K562 (cell line): ENCODE data around the gene CPA4. TPM values are rescaled to one million over a fixed set of nuclear protein-coding genes. Genes with fewer than 3 reads are reported as not detected.

Source experiments
- ATAC-seq: fragments of 200-7000 bp; cut with Tn5 transposase; 3 replicates; pipeline ENCODE4 v1.9.1; 2020; ENCODE audit warnings: moderate library complexity
- BruUV-seq: library from RNA; stranded (reverse); fragments of 400-500 nt; replicated peaks from 2 replicates; lab custom pipeline; 2021; lab: Mats Ljungman, UMichigan
- CTCF ChIA-PET: fragments of 300-600 bp; formaldehyde crosslinking; extraction: SDS; loops from one replicate; lab custom pipeline; 2021; ENCODE audit warnings: low intra/inter-chr PET ratio; lab: Yijun Ruan, JAX
- POLR2A ChIA-PET: fragments of 300-600, 350-650 bp; sonication (Branson Sonifier 250); formaldehyde crosslinking; extraction: SDS; loops from one replicate; lab custom pipeline; 2021; ENCODE audit warnings: antibody characterized with exemption, inconsistent platforms; lab: Yijun Ruan, JAX
- DNase-seq, 4 experiments: peaks; one replicate each; pipeline versions ENCODE4 v3.0.0 to v3.0.0-alpha.2; 2011 to 2018; ENCODE audit warnings: low spot score in 3 of 4, mixed read lengths in 3 of 4; ENCODE audit errors: extremely low read depth in 1 of 4
- FAIRE-seq: peaks from 2 replicates; lab custom pipeline; 2011; peaks lifted over from hg19 to GRCh38; lab: Jason Lieb, UNC
- H2AFZ ChIP-seq: 2 replicates; pipeline ENCODE4 v1.6.0; 2011; ENCODE audit warnings: low read depth, low read length, control low read depth, inconsistent platforms
- H3K27ac ChIP-seq: fragments of 200-600 bp; 3 replicates; pipeline ENCODE4 v1.8.0; 2011; ENCODE audit warnings: low read depth, mild to moderate bottlenecking, control low read depth, inconsistent platforms, low read length, moderate library complexity, mixed read lengths; ENCODE audit errors: extremely low read depth
- H3K27me3 ChIP-seq, 2 experiments: fragments of 300-600 bp in 1 of 2; 2 replicates in 1 of 2; 3 replicates in 1 of 2; pipeline versions ENCODE4 v1.6.0 to v1.8.0; 2011; ENCODE audit warnings: inconsistent platforms in 2 of 2, low read length in 2 of 2, mild to moderate bottlenecking in 1 of 2, mixed read lengths in 1 of 2, moderate library complexity in 1 of 2; ENCODE audit not compliant: control insufficient read depth in 2 of 2, insufficient read depth in 2 of 2
- H3K36me3 ChIP-seq: fragments of 300-600 bp; 3 replicates; pipeline ENCODE4 v1.8.0; 2011; ENCODE audit warnings: mild to moderate bottlenecking, low read length, inconsistent platforms; ENCODE audit not compliant: control insufficient read depth, insufficient read depth
- H3K4me1 ChIP-seq, 2 experiments: fragments of 200-600 bp in 1 of 2; replicated peaks in 1 of 2; 2 replicates in 1 of 2; 3 replicates in 1 of 2; pipeline versions ENCODE4 v1.5.1 to v1.8.0; 2011; ENCODE audit warnings: inconsistent platforms in 2 of 2, low read length in 2 of 2, mild to moderate bottlenecking in 1 of 2, mixed read lengths in 1 of 2, moderate library complexity in 1 of 2; ENCODE audit not compliant: control insufficient read depth in 2 of 2, insufficient read depth in 2 of 2
- H3K4me2 ChIP-seq: 2 replicates; pipeline ENCODE4 v1.6.1; 2011; ENCODE audit warnings: low read length, control low read depth, inconsistent platforms, mixed read lengths; ENCODE audit not compliant: insufficient read depth
- H3K4me3 ChIP-seq: fragments of 200-600 bp; sonication (generic), shearing (Covaris generic); 2 replicates; pipeline ENCODE4 v1.5.1; 2016; ENCODE audit warnings: control low read depth, inconsistent platforms
- H3K79me2 ChIP-seq: fragments of 200-600 bp; 3 replicates; pipeline ENCODE4 v1.8.0; 2011; ENCODE audit warnings: low read length, inconsistent platforms; ENCODE audit not compliant: control insufficient read depth, insufficient read depth
- H3K9ac ChIP-seq, 2 experiments: 2 replicates each; pipeline versions ENCODE4 v1.6.0 to v1.6.1; 2011; ENCODE audit warnings: low read depth in 2 of 2, low read length in 2 of 2, control low read depth in 1 of 2, inconsistent platforms in 1 of 2, mild to moderate bottlenecking in 1 of 2, mixed read lengths in 1 of 2; ENCODE audit not compliant: insufficient read depth in 1 of 2
- H3K9me1 ChIP-seq: one replicate; pipeline ENCODE4 v1.6.0; 2011; ENCODE audit warnings: inconsistent platforms, mild to moderate bottlenecking, low read length, moderate library complexity; ENCODE audit not compliant: control insufficient read depth, insufficient read depth
- H3K9me3 ChIP-seq: replicated peaks from 2 replicates; pipeline ENCODE4 v1.5.1; 2011; ENCODE audit warnings: low read depth, low read length, inconsistent platforms; ENCODE audit not compliant: control insufficient read depth, insufficient read depth
- H4K20me1 ChIP-seq: replicated peaks from 2 replicates; pipeline ENCODE4 v1.6.1; 2011; ENCODE audit warnings: low read length, inconsistent platforms, mixed read lengths; ENCODE audit not compliant: control insufficient read depth, insufficient read depth
- C11orf30 ChIP-seq: fragments of 450-650 bp; IDR thresholded peaks from 2 replicates; pipeline ENCODE4 v1.6.1; 2016; ENCODE audit warnings: low read depth, mild to moderate bottlenecking
- DNMT1 ChIP-seq: fragments of 450-650 bp; IDR thresholded peaks from 2 replicates; pipeline ENCODE4 v1.6.1; 2016; ENCODE audit warnings: antibody characterized with exemption, mild to moderate bottlenecking
- ILF3 ChIP-seq: fragments of 450-650 bp; IDR thresholded peaks from 2 replicates; pipeline ENCODE4 v1.6.1; 2018; ENCODE audit warnings: antibody characterized with exemption, mild to moderate bottlenecking, moderate library complexity, borderline replicate concordance
- MBD1 ChIP-seq: fragments of 250-450 bp; sonication (Bioruptor Pico); IDR thresholded peaks from 2 replicates; pipeline ENCODE4 v1.8.0; 2022; ENCODE audit warnings: inconsistent platforms
- NEUROD1 ChIP-seq: fragments of 150-350 bp; IDR thresholded peaks from 2 replicates; pipeline ENCODE4 v1.6.1; 2014; ENCODE audit warnings: borderline replicate concordance, low read length, low read depth; ENCODE audit not compliant: partially characterized antibody
- SMARCA5 ChIP-seq: fragments of 450-650 bp; IDR thresholded peaks from 2 replicates; pipeline ENCODE4 v1.6.1; 2016
- SMC3 ChIP-seq: conservative IDR thresholded peaks from 2 replicates; pipeline ENCODE4 v1.6.1; 2011; ENCODE audit warnings: low read depth, low read length, improper control_type of control experiment; ENCODE audit not compliant: insufficient read depth
- ZKSCAN8 ChIP-seq: fragments of 200-800 bp; sonication (Bioruptor generic); IDR thresholded peaks from 2 replicates; pipeline ENCODE4 v1.6.1; 2016; ENCODE audit warnings: missing genetic modification characterization, missing compliant biosample characterization
- ZNF274 ChIP-seq: IDR thresholded peaks from 2 replicates; pipeline ENCODE4 v1.6.1; 2011; ENCODE audit warnings: low read depth, mild to moderate bottlenecking, low read length, moderate library complexity, borderline replicate concordance
- WGBS: fragments of 100-300 bp; shearing (Covaris generic); methylation state at CpG from one replicate; pipeline ENCODE4 v1.1.6; 2016; ENCODE audit warnings: low coverage, mixed read lengths; ENCODE audit not compliant: insufficient coverage; ENCODE audit errors: missing lambda C conversion rate; 5-methylcytosine and 5-hydroxymethylcytosine counted together
- in situ Hi-C: fragments of 300-500 bp; cut with MboI; formaldehyde crosslinking; loops from 4 replicates; pipeline ENCODE4 v1.15.0; 2018; ENCODE audit warnings: inconsistent platforms, mixed read lengths
- intact Hi-C: fragments of 100-400 bp; cut with micrococcal nuclease; formaldehyde crosslinking; loops from 2 replicates; pipeline ENCODE4 v1.14.2; 2022
- polyA plus RNA-seq, 8 experiments: library from polyadenylated mRNA; depleted of rRNA in 4 of 8; stranded (reverse) in 5 of 8; unstranded in 3 of 8; fragments of >200 nt; fragmentation: Nextera tagmentation in 2 of 8; fragmentation: Illumina TruSeq in 1 of 8; extraction: Ambion mirVana in 2 of 8; extraction: Trizol in 1 of 8; gene quantifications; 2 replicates each; pipeline versions ENCODE4 v1.2.1 to v1.2.3, GENCODE V29; 2011 to 2014; ENCODE audit warnings: inconsistent platforms in 1 of 8, missing spikeins in 1 of 8
- total RNA-seq, 7 experiments: library from RNA; depleted of rRNA in 6 of 7; stranded (reverse); fragments of >200 nt in 6 of 7; fragmentation: Illumina TruSeq in 2 of 7; extraction: Trizol in 2 of 7; gene quantifications; 2 replicates each; pipeline versions ENCODE4 v1.2.1 to v1.2.3, GENCODE V29; 2011 to 2021; ENCODE audit warnings: low replicate concordance in 1 of 7
- TF ChIP-seq, protein P1 (sequence below): fragments of 200-400 bp; formaldehyde crosslinking; IDR thresholded peaks from 2 replicates; pipeline ENCODE4 v1.6.1; 2017; ENCODE audit warnings: mild to moderate bottlenecking, low read depth, low read length, moderate library complexity

Gene CPA4
- total and polyA plus RNA-seq, 9 of the 15 experiments (the other 6 are each of a cell fraction or from before 2014, with no cell fraction given): not detected

DNA sequence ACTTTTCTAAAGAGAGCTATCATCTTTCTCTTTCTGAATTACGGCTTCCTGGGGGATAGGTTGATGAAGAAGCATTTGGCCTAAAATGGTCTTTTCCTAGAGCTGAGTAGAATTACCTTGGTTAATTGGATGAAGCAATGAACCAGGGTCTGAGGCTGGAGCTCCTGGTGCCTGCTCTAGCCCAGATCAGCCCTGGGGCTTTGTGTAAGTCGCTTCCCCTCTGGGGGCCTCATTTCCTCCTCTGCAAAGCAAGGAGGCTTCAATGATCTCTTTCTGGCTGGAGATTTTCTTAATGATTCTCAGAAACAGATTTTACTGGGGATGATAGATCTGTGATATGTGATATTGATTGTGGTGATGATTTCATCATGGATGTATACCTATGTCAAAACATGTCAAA lies 29.8 kb upstream of the CPA4 start (continued):
- TF ChIP-seq ILF3: no peak
- TF ChIP-seq, all 486 proteins: peak for 0

DNA sequence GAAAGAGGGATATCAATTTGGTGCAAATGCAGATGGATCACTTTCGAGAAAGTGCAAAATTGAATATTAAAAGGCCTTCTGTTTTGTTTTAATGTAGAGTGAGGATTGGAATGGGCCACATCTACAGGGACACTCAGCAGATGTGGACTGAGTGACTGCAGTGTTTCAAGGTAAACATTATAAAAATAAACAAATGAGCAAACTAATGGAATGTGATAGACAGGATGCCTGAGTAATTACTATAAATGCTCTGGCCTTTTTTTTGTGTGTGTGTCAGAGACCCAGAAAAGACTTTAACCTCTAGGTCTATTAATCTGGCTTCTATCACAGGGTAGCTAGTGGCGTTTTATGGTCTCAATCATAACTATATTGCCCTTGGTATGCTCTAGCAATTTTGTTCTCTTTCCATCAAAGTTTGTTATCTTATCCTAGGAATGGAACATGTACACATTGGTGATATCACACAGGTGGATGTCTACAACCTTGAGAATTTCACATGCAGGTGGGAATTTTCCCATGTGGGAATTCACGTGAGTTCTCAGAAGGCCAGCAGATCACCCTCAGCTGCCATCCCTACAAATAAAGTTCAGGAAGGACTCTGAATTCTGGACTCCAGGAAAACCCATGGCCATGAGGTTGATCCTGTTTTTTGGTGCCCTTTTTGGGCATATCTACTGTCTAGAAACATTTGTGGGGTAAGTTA lies 26.6 kb upstream of the CPA4 start, which contains the start of gene CPA2:
TSS of gene CPA2 (plus strand) at position 606 of the 703 bp plus-strand sequence. CDS start at position 625, 19 bp downstream.
- ChIA-PET CTCF (no interaction called here), POLR2A (interaction anchor here (1.3 kb wide), 1 partner anchor 10 kb away, joined by 3 read pairs; no protein-coding TSS in a partner anchor)
- no peak for ATAC-seq
- no peak for DNase-seq
- BruUV-seq: no TSS peak
- Histone ChIP-seq H3K9me3 (no peaks in the 10 kb centered on the region), H3K4me3 (no peak within 1 kb of the TSS), H3K36me3 (no peaks in the 10 kb centered on the region), H3K79me2 (no peaks in the 10 kb centered on the region), H3K27me3 (peaks cover 15 to 22% of the 10 kb centered on the region in 2 experiments; a peak in 3 of 5 replicates), H3K27ac (no peak within 1 kb of the TSS), H3K9me1 (no peaks in the 10 kb centered on the region), H4K20me1 (no peaks in the 10 kb centered on the region), H3K4me2 (no peak within 1 kb of the TSS), H3K4me1 (no peaks in the 10 kb centered on the region; a peak in 1 of 5 replicates), H2AFZ (no peak within 1 kb of the TSS), H3K9ac (no peak within 1 kb of the TSS)
- in situ Hi-C loops: no loop called here
- intact Hi-C loops: no loop called here
- no peak for FAIRE-seq
- TF ChIP-seq DNMT1: no peak
- no peak for TF ChIP-seq NEUROD1
- no peak for TF ChIP-seq MBD1 (CRISPR knock-in tag)
- no peak for TF ChIP-seq SMARCA5
- no peak for TF ChIP-seq ZKSCAN8
- TF ChIP-seq, protein P1, sequence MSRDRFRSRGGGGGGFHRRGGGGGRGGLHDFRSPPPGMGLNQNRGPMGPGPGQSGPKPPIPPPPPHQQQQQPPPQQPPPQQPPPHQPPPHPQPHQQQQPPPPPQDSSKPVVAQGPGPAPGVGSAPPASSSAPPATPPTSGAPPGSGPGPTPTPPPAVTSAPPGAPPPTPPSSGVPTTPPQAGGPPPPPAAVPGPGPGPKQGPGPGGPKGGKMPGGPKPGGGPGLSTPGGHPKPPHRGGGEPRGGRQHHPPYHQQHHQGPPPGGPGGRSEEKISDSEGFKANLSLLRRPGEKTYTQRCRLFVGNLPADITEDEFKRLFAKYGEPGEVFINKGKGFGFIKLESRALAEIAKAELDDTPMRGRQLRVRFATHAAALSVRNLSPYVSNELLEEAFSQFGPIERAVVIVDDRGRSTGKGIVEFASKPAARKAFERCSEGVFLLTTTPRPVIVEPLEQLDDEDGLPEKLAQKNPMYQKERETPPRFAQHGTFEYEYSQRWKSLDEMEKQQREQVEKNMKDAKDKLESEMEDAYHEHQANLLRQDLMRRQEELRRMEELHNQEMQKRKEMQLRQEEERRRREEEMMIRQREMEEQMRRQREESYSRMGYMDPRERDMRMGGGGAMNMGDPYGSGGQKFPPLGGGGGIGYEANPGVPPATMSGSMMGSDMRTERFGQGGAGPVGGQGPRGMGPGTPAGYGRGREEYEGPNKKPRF: no peak
- no peak for TF ChIP-seq C11orf30
- TF ChIP-seq ZNF274: no peak
- no peak for TF ChIP-seq SMC3
- WGBS: 8% methylated on average over 3 of the region's 3 CpGs
